ENCODE results near the gene TRDN. TPM values are rescaled to one million over a fixed set of nuclear protein-coding genes. Genes with fewer than 3 reads are reported as not detected.

TRDN gene
- total RNA-seq, 1 donor from 2014 or later = not detected

GRCh38 chr6:123524781-123525180, 112.0 kb downstream of the TRDN start:
- H3K4me3 ChIP-seq (ENCODE audit: low read depth, low read length) = no peak overlapping the region
- H3K27me3 ChIP-seq (ENCODE audit: control insufficient read depth, insufficient read depth, low read length) = no peaks in the 10 kb centered on the region
- no peak for TF ChIP-seq CTCF (IDR thresholded peaks at IDR 0.05; ENCODE audit: insufficient read depth, low read length, poor library complexity, severe bottlenecking)
- no peak for DNase-seq (ENCODE audit: low read depth)
- H3K36me3 ChIP-seq (ENCODE audit: control insufficient read depth, insufficient read depth, low read length) = no peaks in the 10 kb centered on the region

- no peak for DNase-seq (ENCODE audit: low read depth)
- no peak for TF ChIP-seq CTCF (IDR thresholded peaks at IDR 0.05; ENCODE audit: insufficient read depth, low read length, poor library complexity, severe bottlenecking)
- H3K36me3 ChIP-seq (ENCODE audit: control insufficient read depth, insufficient read depth, low read length) = no peaks in the 10 kb centered on the region
- H3K27me3 ChIP-seq (ENCODE audit: control insufficient read depth, insufficient read depth, low read length) = no peaks in the 10 kb centered on the region
- H3K4me3 ChIP-seq (ENCODE audit: low read depth, low read length) = no peak overlapping the region
Measured at GRCh38 chr6:123520217-123520616, 116.5 kb downstream of the TRDN start.

- TF ChIP-seq CTCF (IDR thresholded peaks at IDR 0.05; ENCODE audit: insufficient read depth, low read length, poor library complexity, severe bottlenecking) = no peak
- no peak for DNase-seq (ENCODE audit: low read depth)
- H3K36me3 ChIP-seq (ENCODE audit: control insufficient read depth, insufficient read depth, low read length) = no peaks in the 10 kb centered on the region
- no peak overlapping the region for H3K4me3 ChIP-seq (ENCODE audit: low read depth, low read length)
- H3K27me3 ChIP-seq (ENCODE audit: control insufficient read depth, insufficient read depth, low read length) = no peaks in the 10 kb centered on the region
Measured at GRCh38 chr6:123519189-123519505, 117.6 kb downstream of the TRDN start.

- H3K36me3 ChIP-seq (ENCODE audit: control insufficient read depth, insufficient read depth, low read length) = no peaks in the 10 kb centered on the region
- no peak for DNase-seq (ENCODE audit: low read depth)
- H3K4me3 ChIP-seq (ENCODE audit: low read depth, low read length) = no peak overlapping the region
- TF ChIP-seq CTCF (IDR thresholded peaks at IDR 0.05; ENCODE audit: insufficient read depth, low read length, poor library complexity, severe bottlenecking) = no peak
- H3K27me3 ChIP-seq (ENCODE audit: control insufficient read depth, insufficient read depth, low read length) = no peaks in the 10 kb centered on the region
Measured at GRCh38 chr6:123518441-123519188, 118.1 kb downstream of the TRDN start.

- TF ChIP-seq CTCF (IDR thresholded peaks at IDR 0.05; ENCODE audit: insufficient read depth, low read length, poor library complexity, severe bottlenecking) = no peak
- Histone ChIP-seq H3K27me3 (ENCODE audit: control insufficient read depth, insufficient read depth, low read length) (no peaks in the 10 kb centered on the region), H3K36me3 (ENCODE audit: control insufficient read depth, insufficient read depth, low read length) (no peaks in the 10 kb centered on the region), H3K4me3 (ENCODE audit: low read depth, low read length) (no peak overlapping the region)
- no peak for DNase-seq (ENCODE audit: low read depth)
Measured at GRCh38 chr6:123515715-123516114, 121.0 kb downstream of the TRDN start.

- Histone ChIP-seq H3K4me3 (ENCODE audit: low read depth, low read length) (no peak overlapping the region), H3K36me3 (ENCODE audit: control insufficient read depth, insufficient read depth, low read length) (no peaks in the 10 kb centered on the region), H3K27me3 (ENCODE audit: control insufficient read depth, insufficient read depth, low read length) (no peaks in the 10 kb centered on the region)
- TF ChIP-seq CTCF (IDR thresholded peaks at IDR 0.05; ENCODE audit: insufficient read depth, low read length, poor library complexity, severe bottlenecking) = no peak
- no peak for DNase-seq (ENCODE audit: low read depth)
Measured at GRCh38 chr6:123509112-123509511, 127.6 kb downstream of the TRDN start.
